B cell (primary cell): ENCODE data around the gene IL17RA. TPM values are rescaled to one million over a fixed set of nuclear protein-coding genes. Genes with fewer than 3 reads are reported as not detected.

ENCODE experiments used
- ATAC-seq: fragments of 200-7000 bp; cut with Tn5 transposase; one replicate; pipeline ENCODE4 v1.10.0; 2021; ENCODE audit warnings: low read depth, mild to moderate bottlenecking, moderate number of reproducible peaks, moderate library complexity
- CTCF ChIA-PET: fragments of 350-600 bp; sonication (Branson Sonifier 250); formaldehyde crosslinking; loops from one replicate; lab custom pipeline; 2021; ENCODE audit warnings: antibody characterized with exemption, inconsistent platforms; lab: Charles Lee
- POLR2A ChIA-PET: fragments of 350-600 bp; sonication (Branson Sonifier 250); formaldehyde crosslinking; loops from one replicate; lab custom pipeline; 2021; ENCODE audit warnings: antibody characterized with exemption; lab: Charles Lee
- DNase-seq: peaks from one replicate; pipeline ENCODE4 v3.0.0; 2013
- H2AFZ ChIP-seq: 2 replicates; pipeline ENCODE4 v1.6.1; 2012; ENCODE audit warnings: mild to moderate bottlenecking, low read depth, low read length; ENCODE audit not compliant: insufficient read depth, poor library complexity, severe bottlenecking
- H3K27ac ChIP-seq, 2 donors: 1 replicate in 1 of 2; 2 replicates in 1 of 2; pipeline ENCODE4 v1.5.1; 2012 to 2013; ENCODE audit warnings: low read length in 2 of 2, mild to moderate bottlenecking in 2 of 2, moderate library complexity in 1 of 2
- H3K27me3 ChIP-seq, 4 experiments: fragments of 200-600 bp in 1 of 4; sonication (generic) in 1 of 4; replicated peaks in 1 of 4; 1 replicate in 2 of 4; 2 replicates in 2 of 4; pipeline versions ENCODE4 v1.6.1 to v1.7.0; 2013 to 2016; ENCODE audit warnings: low read length in 3 of 4, mild to moderate bottlenecking in 2 of 4, mixed read lengths in 1 of 4, moderate library complexity in 1 of 4; ENCODE audit not compliant: insufficient read depth in 4 of 4, control insufficient read depth in 3 of 4; ENCODE audit errors: control extremely low read depth in 1 of 4
- H3K36me3 ChIP-seq, 2 experiments: replicated peaks in 1 of 2; 1 replicate in 1 of 2; 2 replicates in 1 of 2; pipeline versions ENCODE4 v1.6.1 to v1.7.1; 2013; ENCODE audit warnings: low read length in 1 of 2; ENCODE audit not compliant: insufficient read depth in 2 of 2, control insufficient read depth in 1 of 2; ENCODE audit errors: control extremely low read depth in 1 of 2, extremely low read depth in 1 of 2
- H3K4me1 ChIP-seq, 2 donors: fragments of 200-600 bp in 1 of 2; sonication (generic) in 1 of 2; 1 replicate in 1 of 2; 2 replicates in 1 of 2; pipeline versions ENCODE4 v1.5.1 to v1.6.1; 2013 to 2017; ENCODE audit warnings: low read length in 2 of 2; ENCODE audit not compliant: control insufficient read depth in 2 of 2, insufficient read depth in 2 of 2
- H3K4me2 ChIP-seq: replicated peaks from 2 replicates; pipeline ENCODE3; 2012; ENCODE audit warnings: mild to moderate bottlenecking, low read depth, low read length; ENCODE audit not compliant: poor library complexity, severe bottlenecking
- H3K4me3 ChIP-seq, 5 experiments: fragments of 200-600 bp in 1 of 5; sonication (generic) in 1 of 5; 1 replicate in 3 of 5; 2 replicates in 2 of 5; pipeline versions ENCODE4 v1.5.1 to v1.7.0; 2011 to 2016; ENCODE audit warnings: low read length in 4 of 5, mild to moderate bottlenecking in 4 of 5, low read depth in 2 of 5, control low read depth in 1 of 5, moderate library complexity in 1 of 5; ENCODE audit not compliant: insufficient read depth in 1 of 5; ENCODE audit errors: control extremely low read depth in 1 of 5, extremely low read depth in 1 of 5
- H3K79me2 ChIP-seq: fragments of 200-600 bp; sonication (generic); one replicate; pipeline ENCODE4 v1.6.0; 2016; ENCODE audit warnings: low read length; ENCODE audit not compliant: control insufficient read depth, insufficient read depth
- H3K9ac ChIP-seq: fragments of 200-600 bp; sonication (generic); 2 replicates; pipeline ENCODE4 v1.6.1; 2017; ENCODE audit warnings: mild to moderate bottlenecking, low read length, moderate library complexity
- H3K9me3 ChIP-seq, 3 donors: one replicate each; pipeline versions ENCODE4 v1.6.1 to v1.7.1; 2013; ENCODE audit warnings: low read length in 2 of 3; ENCODE audit not compliant: control insufficient read depth in 2 of 3, insufficient read depth in 1 of 3; ENCODE audit errors: control extremely low read depth in 1 of 3
- H4K20me1 ChIP-seq: 2 replicates; pipeline ENCODE4 v1.6.0; 2012; ENCODE audit warnings: mild to moderate bottlenecking, low read length; ENCODE audit not compliant: insufficient read depth, control insufficient read depth, poor library complexity, severe bottlenecking
- H3K27ac Mint-ChIP-seq: one replicate; pipeline ENCODE4 v1.8.0; 2021; ENCODE audit warnings: mixed read lengths
- H3K27me3 Mint-ChIP-seq: one replicate; pipeline ENCODE4 v1.8.0; 2021; ENCODE audit warnings: mixed read lengths
- H3K4me1 Mint-ChIP-seq: one replicate; pipeline ENCODE4 v1.8.0; 2021; ENCODE audit warnings: mixed read lengths
- H3K4me3 Mint-ChIP-seq: one replicate; pipeline ENCODE4 v1.8.0; 2021; ENCODE audit warnings: mixed read lengths
- H3K9me3 Mint-ChIP-seq: one replicate; pipeline ENCODE4 v1.8.0; 2022; ENCODE audit warnings: mixed read lengths; ENCODE audit not compliant: insufficient read depth
- EZH2 ChIP-seq: IDR thresholded peaks from 2 replicates; pipeline ENCODE4 v1.6.1; 2012; ENCODE audit warnings: borderline replicate concordance, low read depth, mild to moderate bottlenecking, moderate library complexity, low read length; ENCODE audit not compliant: insufficient read depth, poor library complexity, severe bottlenecking
- WGBS: methylation state at CpG from one replicate; pipeline ENCODE4 v1.1.5; 2013; ENCODE audit warnings: missing lambda C conversion rate; ENCODE audit not compliant: insufficient coverage; 5-methylcytosine and 5-hydroxymethylcytosine counted together
- intact Hi-C: fragments of 100-400 bp; cut with micrococcal nuclease; formaldehyde crosslinking; loops from one replicate; pipeline ENCODE4 v1.10.0; 2022
- polyA plus RNA-seq: library from polyadenylated mRNA; depleted of rRNA; stranded (reverse); fragments of >200 nt; gene quantifications from 2 replicates; pipeline ENCODE4 v1.2.3, GENCODE V29; 2012
- total RNA-seq, 2 donors: library from RNA; stranded (reverse); fragments of 120-200 nt in 1 of 2; gene quantifications; 1 replicate in 1 of 2; 2 replicates in 1 of 2; pipeline versions ENCODE4 v1.2.3 to v1.2.4, GENCODE V29; 2013 to 2022
- TF ChIP-seq, protein P1 (sequence below): fragments of 200-600 bp; IDR thresholded peaks from one replicate; pipeline ENCODE4 v1.8.0; 2022; ENCODE audit warnings: antibody characterized with exemption, mild to moderate bottlenecking

IL17RA gene
- total and polyA plus RNA-seq, 2 donors (not counting 1 experiment from before 2014, with no cell fraction given) = 8.1 to 24.6 TPM

DNA sequence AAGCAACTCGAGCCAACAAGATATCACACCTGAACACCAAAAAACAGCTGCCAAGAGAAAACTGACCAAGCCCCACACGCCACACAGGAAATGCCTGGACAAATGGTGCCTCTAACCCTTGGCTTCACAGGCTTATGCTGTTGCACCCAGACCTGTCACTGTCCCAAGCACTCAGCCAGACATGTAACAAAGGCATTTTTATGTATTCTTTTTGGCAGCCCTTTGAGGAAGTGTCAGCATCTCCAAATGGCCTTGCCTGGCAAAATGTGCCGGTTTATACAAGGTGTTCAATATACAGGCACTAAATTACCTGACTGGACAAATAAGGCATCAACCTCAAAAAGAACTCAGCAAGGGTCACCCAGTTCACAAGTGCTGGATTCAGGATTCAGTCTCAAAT is 68.2 kb downstream of the IL17RA start:
- ChIA-PET CTCF (interaction anchor here (0.7 to 3.4 kb wide), 2 partner anchors 19 to 24 kb away, joined by 3 to 9 read pairs; no protein-coding TSS in a partner anchor), POLR2A (no interaction called here)
- WGBS = 97% methylated on average over 3 of the region's 3 CpGs
- Histone ChIP-seq H3K9ac (no peak overlapping the region), H3K27me3 (no peaks in the 10 kb centered on the region), H3K4me1 (peaks cover 3 to 9% of the 10 kb centered on the region in 2 donors), H3K4me3 (no peak overlapping the region), H3K4me2 (no peak overlapping the region), H3K27ac (no peak overlapping the region), H3K36me3 (peaks cover 2 to 16% of the 10 kb centered on the region in 2 experiments), H3K79me2 (peaks cover 55% of the 10 kb centered on the region), H3K9me3 (no peaks in the 10 kb centered on the region), H2AFZ (no peak overlapping the region), H4K20me1 (peaks cover 44% of the 10 kb centered on the region)
- intact Hi-C loops = no loop called here
- ATAC-seq (no peak), DNase-seq (no peak)
- no peak overlapping the region for H3K27ac Mint-ChIP-seq
- peaks cover 17% of the 10 kb centered on the region for H3K4me1 Mint-ChIP-seq
- no peaks in the 10 kb centered on the region for H3K27me3 Mint-ChIP-seq
- no peak overlapping the region for H3K4me3 Mint-ChIP-seq
- H3K9me3 Mint-ChIP-seq = no peaks in the 10 kb centered on the region
- TF ChIP-seq, protein P1, sequence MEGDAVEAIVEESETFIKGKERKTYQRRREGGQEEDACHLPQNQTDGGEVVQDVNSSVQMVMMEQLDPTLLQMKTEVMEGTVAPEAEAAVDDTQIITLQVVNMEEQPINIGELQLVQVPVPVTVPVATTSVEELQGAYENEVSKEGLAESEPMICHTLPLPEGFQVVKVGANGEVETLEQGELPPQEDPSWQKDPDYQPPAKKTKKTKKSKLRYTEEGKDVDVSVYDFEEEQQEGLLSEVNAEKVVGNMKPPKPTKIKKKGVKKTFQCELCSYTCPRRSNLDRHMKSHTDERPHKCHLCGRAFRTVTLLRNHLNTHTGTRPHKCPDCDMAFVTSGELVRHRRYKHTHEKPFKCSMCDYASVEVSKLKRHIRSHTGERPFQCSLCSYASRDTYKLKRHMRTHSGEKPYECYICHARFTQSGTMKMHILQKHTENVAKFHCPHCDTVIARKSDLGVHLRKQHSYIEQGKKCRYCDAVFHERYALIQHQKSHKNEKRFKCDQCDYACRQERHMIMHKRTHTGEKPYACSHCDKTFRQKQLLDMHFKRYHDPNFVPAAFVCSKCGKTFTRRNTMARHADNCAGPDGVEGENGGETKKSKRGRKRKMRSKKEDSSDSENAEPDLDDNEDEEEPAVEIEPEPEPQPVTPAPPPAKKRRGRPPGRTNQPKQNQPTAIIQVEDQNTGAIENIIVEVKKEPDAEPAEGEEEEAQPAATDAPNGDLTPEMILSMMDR = no peak
- no peak for TF ChIP-seq EZH2

DNA sequence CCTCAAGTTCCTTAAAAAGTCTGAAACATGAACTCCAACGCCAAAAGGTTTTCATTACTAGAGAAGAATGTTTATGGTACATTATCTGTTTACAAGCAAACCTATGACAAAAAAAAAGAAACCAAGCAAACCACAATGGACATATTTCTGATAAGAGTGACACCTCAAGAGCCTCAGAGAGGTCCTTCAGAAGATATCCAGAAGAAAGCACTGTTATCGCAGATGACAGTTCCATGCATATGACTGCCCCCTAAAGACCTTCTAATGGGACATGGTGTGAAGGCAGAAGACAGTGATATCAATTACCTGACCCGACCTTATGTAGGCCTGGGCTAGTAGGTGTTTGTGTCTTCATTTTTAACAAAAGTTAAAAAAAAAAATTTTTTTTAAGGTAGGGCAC is 71.1 kb downstream of the IL17RA start:
- H3K9me3 Mint-ChIP-seq = no peaks in the 10 kb centered on the region
- peaks cover 12 to 21% of the 10 kb centered on the region in 2 donors for H3K4me1 ChIP-seq
- no peak for ATAC-seq

More for the DNA sequence above, 71.1 kb downstream of the IL17RA start:
- TF ChIP-seq EZH2 = no peak
- TF ChIP-seq, protein P1 = no peak
- no peak overlapping the region for H3K4me3 Mint-ChIP-seq
- Histone ChIP-seq H4K20me1 (peaks cover 32% of the 10 kb centered on the region), H3K4me2 (no peak overlapping the region), H3K9ac (no peak overlapping the region), H3K27ac (no peak overlapping the region), H3K27me3 (no peaks in the 10 kb centered on the region), H3K4me3 (no peak overlapping the region), H3K9me3 (no peaks in the 10 kb centered on the region), H3K79me2 (peaks cover 59% of the 10 kb centered on the region), H2AFZ (no peak overlapping the region), H3K36me3 (peaks cover 0 to 2% of the 10 kb centered on the region in 2 experiments)
- DNase-seq = no peak
- H3K27me3 Mint-ChIP-seq = no peaks in the 10 kb centered on the region
- no CpG with 5 or more reads among the region's 3 CpGs for WGBS
- intact Hi-C loops = loop anchor here (5.0 kb wide), 1 partner anchor 101 kb away; no protein-coding TSS in a partner anchor
- H3K27ac Mint-ChIP-seq = no peak overlapping the region
- CTCF ChIA-PET = interaction anchor here (3.4 kb wide), 1 partner anchor 16 kb away, joined by 9 read pairs; no protein-coding TSS in a partner anchor
- POLR2A ChIA-PET = no interaction called here
- peaks cover 27% of the 10 kb centered on the region for H3K4me1 Mint-ChIP-seq
